GM12878 (cell line): ENCODE data around the gene CDH1. TPM values are rescaled to one million over a fixed set of nuclear protein-coding genes. Genes with fewer than 3 reads are reported as not detected.

Source experiments
- CREM ChIP-seq: IDR thresholded peaks from 2 replicates; pipeline ENCODE4 v1.6.1; 2014; ENCODE audit warnings: antibody characterized with exemption, low read depth
- EED ChIP-seq: sonication (generic); IDR thresholded peaks from 2 replicates; pipeline ENCODE4 v1.6.1; 2016; ENCODE audit warnings: antibody characterized with exemption, low read depth
- IKZF2 ChIP-seq, 2 experiments: fragments of 450-650 bp; IDR thresholded peaks; 2 replicates each; pipeline ENCODE4 v1.6.1; 2017; ENCODE audit warnings: mild to moderate bottlenecking in 2 of 2, moderate library complexity in 2 of 2
- MYC ChIP-seq: IDR thresholded peaks from 2 replicates; pipeline ENCODE4 v1.6.1; 2011; ENCODE audit warnings: mild to moderate bottlenecking, low read length, moderate library complexity, inconsistent platforms; ENCODE audit not compliant: insufficient read depth, insufficient replicate concordance, insufficient read length, severe bottlenecking
- PML ChIP-seq: IDR thresholded peaks from 2 replicates; pipeline ENCODE4 v1.6.1; 2012; ENCODE audit warnings: low read length, inconsistent platforms
- POLR2A ChIP-seq: IDR thresholded peaks from 2 replicates; pipeline ENCODE4 v1.6.1; 2011; ENCODE audit warnings: low read depth, mild to moderate bottlenecking, low read length
- RAD21 ChIP-seq: IDR thresholded peaks from 2 replicates; pipeline ENCODE4 v1.6.1; 2011; ENCODE audit warnings: mild to moderate bottlenecking, low read depth, low read length, moderate library complexity; ENCODE audit not compliant: insufficient read depth
- SRF ChIP-seq, 2 experiments: IDR thresholded peaks; 2 replicates each; pipeline ENCODE4 v1.6.1; 2011; ENCODE audit warnings: low read depth in 2 of 2, low read length in 2 of 2, mild to moderate bottlenecking in 1 of 2, moderate library complexity in 1 of 2
- ZNF622 ChIP-seq: fragments of 450-650 bp; IDR thresholded peaks from 2 replicates; pipeline ENCODE4 v1.6.1; 2017; ENCODE audit warnings: mild to moderate bottlenecking, inconsistent platforms
- polyA plus RNA-seq, 11 experiments: library from polyadenylated mRNA; depleted of rRNA in 4 of 11; unstranded in 6 of 11; stranded (reverse) in 5 of 11; fragments of >200 nt; fragmentation: Nextera tagmentation in 4 of 11; fragmentation: Illumina TruSeq in 1 of 11; extraction: Ambion mirVana in 4 of 11; extraction: Trizol in 1 of 11; gene quantifications; 1 replicate in 1 of 11; 2 replicates in 10 of 11; pipeline versions ENCODE4 v1.2.1 to v1.2.3, GENCODE V29; 2011 to 2016; ENCODE audit warnings: inconsistent platforms in 2 of 11, missing spikeins in 2 of 11, low read depth in 1 of 11
- total RNA-seq, 4 experiments: library from RNA; depleted of rRNA in 3 of 4; stranded (reverse); fragments of >200 nt in 3 of 4; fragmentation: Illumina TruSeq in 1 of 4; extraction: Trizol in 1 of 4; gene quantifications; 2 replicates each; pipeline versions ENCODE4 v1.2.1 to v1.2.3, GENCODE V29; 2013 to 2021
- TF ChIP-seq, protein P1 (sequence below): IDR thresholded peaks from 2 replicates; pipeline ENCODE4 v1.6.1; 2012; ENCODE audit warnings: improper control_type of control experiment, low read depth, low read length; ENCODE audit not compliant: insufficient replicate concordance
- TF ChIP-seq, protein P2 (sequence below): fragments of 450-650 bp; IDR thresholded peaks from 2 replicates; pipeline ENCODE4 v1.6.1; 2017; ENCODE audit warnings: mild to moderate bottlenecking, moderate library complexity
- TF ChIP-seq, protein P3 (sequence below): fragments of 450-650 bp; IDR thresholded peaks from 2 replicates; pipeline ENCODE4 v1.6.1; 2017; ENCODE audit warnings: mild to moderate bottlenecking, low read depth, inconsistent platforms; ENCODE audit not compliant: poor library complexity, severe bottlenecking
- TF ChIP-seq, protein P4 (sequence below), 3 experiments: IDR thresholded peaks in 2 of 3; conservative IDR thresholded peaks in 1 of 3; 2 replicates each; pipeline ENCODE4 v1.5.1; 2011; ENCODE audit warnings: low read depth in 3 of 3, low read length in 3 of 3, mild to moderate bottlenecking in 3 of 3, control low read depth in 2 of 3, moderate library complexity in 2 of 3, inconsistent platforms in 1 of 3, mixed read lengths in 1 of 3; ENCODE audit not compliant: control insufficient read depth in 2 of 3, insufficient read depth in 1 of 3; ENCODE audit errors: extremely low read depth in 1 of 3
- TF ChIP-seq, protein P5 (sequence below): IDR thresholded peaks from 2 replicates; pipeline ENCODE4 v1.6.1; 2012; ENCODE audit warnings: low read depth, low read length, improper control_type of control experiment

Gene CDH1
- total and polyA plus RNA-seq, 10 of the 15 experiments (the other 5 are each of a cell fraction or from before 2014, with no cell fraction given): 2.2 to 30.6 (median 17.7) TPM

DNA sequence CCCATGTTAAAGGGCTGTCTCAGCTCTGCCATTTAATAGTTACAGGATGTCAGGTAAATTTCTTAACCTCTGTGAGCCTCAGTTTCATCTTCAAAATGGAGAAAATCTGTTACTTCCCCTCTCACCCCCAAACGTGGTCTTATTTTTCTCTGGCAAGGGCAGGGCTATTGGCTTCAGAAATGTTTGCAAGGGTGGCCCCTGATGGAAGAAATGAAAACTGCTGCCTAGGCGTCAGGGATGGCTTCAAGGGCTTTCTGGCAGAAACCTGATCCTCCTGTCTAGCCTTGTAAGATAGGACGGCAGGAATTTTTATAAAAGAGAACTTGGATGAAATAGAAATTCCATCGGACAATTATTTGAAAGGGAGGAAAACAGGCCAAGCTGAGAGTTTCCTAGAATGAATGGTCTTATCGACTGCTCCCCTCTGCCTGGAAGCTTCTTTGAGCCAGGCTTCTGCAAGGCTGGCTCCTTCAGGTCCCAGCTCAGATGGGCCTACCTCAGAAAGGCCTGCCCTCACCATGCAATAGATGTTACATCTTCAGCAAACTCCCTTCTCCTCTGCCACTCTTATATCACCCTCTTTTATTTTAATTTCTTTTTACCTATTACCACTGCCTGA, 63.3 kb downstream of the CDH1 start (continued):
- TF ChIP-seq, protein P1, sequence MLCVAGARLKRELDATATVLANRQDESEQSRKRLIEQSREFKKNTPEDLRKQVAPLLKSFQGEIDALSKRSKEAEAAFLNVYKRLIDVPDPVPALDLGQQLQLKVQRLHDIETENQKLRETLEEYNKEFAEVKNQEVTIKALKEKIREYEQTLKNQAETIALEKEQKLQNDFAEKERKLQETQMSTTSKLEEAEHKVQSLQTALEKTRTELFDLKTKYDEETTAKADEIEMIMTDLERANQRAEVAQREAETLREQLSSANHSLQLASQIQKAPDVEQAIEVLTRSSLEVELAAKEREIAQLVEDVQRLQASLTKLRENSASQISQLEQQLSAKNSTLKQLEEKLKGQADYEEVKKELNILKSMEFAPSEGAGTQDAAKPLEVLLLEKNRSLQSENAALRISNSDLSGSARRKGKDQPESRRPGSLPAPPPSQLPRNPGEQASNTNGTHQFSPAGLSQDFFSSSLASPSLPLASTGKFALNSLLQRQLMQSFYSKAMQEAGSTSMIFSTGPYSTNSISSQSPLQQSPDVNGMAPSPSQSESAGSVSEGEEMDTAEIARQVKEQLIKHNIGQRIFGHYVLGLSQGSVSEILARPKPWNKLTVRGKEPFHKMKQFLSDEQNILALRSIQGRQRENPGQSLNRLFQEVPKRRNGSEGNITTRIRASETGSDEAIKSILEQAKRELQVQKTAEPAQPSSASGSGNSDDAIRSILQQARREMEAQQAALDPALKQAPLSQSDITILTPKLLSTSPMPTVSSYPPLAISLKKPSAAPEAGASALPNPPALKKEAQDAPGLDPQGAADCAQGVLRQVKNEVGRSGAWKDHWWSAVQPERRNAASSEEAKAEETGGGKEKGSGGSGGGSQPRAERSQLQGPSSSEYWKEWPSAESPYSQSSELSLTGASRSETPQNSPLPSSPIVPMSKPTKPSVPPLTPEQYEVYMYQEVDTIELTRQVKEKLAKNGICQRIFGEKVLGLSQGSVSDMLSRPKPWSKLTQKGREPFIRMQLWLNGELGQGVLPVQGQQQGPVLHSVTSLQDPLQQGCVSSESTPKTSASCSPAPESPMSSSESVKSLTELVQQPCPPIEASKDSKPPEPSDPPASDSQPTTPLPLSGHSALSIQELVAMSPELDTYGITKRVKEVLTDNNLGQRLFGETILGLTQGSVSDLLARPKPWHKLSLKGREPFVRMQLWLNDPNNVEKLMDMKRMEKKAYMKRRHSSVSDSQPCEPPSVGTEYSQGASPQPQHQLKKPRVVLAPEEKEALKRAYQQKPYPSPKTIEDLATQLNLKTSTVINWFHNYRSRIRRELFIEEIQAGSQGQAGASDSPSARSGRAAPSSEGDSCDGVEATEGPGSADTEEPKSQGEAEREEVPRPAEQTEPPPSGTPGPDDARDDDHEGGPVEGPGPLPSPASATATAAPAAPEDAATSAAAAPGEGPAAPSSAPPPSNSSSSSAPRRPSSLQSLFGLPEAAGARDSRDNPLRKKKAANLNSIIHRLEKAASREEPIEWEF: no peak
- 0 out of 4 replicates have a peak, but pooled peaks of 1 of the 2 experiments have one; percentile 38 for TF ChIP-seq SRF (IDR thresholded peaks at IDR 0.05; ENCODE audit: low read depth in 2 of 2, low read length in 2 of 2)
- TF ChIP-seq POLR2A: no peak
- TF ChIP-seq CREM: 0 out of 2 replicates have a peak, but pooled peaks have one; percentile 9
- TF ChIP-seq MYC: no peak
- TF ChIP-seq, protein P2, sequence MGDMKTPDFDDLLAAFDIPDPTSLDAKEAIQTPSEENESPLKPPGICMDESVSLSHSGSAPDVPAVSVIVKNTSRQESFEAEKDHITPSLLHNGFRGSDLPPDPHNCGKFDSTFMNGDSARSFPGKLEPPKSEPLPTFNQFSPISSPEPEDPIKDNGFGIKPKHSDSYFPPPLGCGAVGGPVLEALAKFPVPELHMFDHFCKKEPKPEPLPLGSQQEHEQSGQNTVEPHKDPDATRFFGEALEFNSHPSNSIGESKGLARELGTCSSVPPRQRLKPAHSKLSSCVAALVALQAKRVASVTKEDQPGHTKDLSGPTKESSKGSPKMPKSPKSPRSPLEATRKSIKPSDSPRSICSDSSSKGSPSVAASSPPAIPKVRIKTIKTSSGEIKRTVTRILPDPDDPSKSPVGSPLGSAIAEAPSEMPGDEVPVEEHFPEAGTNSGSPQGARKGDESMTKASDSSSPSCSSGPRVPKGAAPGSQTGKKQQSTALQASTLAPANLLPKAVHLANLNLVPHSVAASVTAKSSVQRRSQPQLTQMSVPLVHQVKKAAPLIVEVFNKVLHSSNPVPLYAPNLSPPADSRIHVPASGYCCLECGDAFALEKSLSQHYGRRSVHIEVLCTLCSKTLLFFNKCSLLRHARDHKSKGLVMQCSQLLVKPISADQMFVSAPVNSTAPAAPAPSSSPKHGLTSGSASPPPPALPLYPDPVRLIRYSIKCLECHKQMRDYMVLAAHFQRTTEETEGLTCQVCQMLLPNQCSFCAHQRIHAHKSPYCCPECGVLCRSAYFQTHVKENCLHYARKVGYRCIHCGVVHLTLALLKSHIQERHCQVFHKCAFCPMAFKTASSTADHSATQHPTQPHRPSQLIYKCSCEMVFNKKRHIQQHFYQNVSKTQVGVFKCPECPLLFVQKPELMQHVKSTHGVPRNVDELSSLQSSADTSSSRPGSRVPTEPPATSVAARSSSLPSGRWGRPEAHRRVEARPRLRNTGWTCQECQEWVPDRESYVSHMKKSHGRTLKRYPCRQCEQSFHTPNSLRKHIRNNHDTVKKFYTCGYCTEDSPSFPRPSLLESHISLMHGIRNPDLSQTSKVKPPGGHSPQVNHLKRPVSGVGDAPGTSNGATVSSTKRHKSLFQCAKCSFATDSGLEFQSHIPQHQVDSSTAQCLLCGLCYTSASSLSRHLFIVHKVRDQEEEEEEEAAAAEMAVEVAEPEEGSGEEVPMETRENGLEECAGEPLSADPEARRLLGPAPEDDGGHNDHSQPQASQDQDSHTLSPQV: peak; percentile 32; the same call in 1 of the 2 replicates
- TF ChIP-seq IKZF2 (IDR thresholded peaks at IDR 0.05): no peak
- TF ChIP-seq, protein P3, sequence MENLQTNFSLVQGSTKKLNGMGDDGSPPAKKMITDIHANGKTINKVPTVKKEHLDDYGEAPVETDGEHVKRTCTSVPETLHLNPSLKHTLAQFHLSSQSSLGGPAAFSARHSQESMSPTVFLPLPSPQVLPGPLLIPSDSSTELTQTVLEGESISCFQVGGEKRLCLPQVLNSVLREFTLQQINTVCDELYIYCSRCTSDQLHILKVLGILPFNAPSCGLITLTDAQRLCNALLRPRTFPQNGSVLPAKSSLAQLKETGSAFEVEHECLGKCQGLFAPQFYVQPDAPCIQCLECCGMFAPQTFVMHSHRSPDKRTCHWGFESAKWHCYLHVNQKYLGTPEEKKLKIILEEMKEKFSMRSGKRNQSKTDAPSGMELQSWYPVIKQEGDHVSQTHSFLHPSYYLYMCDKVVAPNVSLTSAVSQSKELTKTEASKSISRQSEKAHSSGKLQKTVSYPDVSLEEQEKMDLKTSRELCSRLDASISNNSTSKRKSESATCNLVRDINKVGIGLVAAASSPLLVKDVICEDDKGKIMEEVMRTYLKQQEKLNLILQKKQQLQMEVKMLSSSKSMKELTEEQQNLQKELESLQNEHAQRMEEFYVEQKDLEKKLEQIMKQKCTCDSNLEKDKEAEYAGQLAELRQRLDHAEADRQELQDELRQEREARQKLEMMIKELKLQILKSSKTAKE: peak; percentile 57
- TF ChIP-seq RAD21: peak; percentile 100
- TF ChIP-seq PML: no peak
- TF ChIP-seq ZNF622: no peak
- no peak for TF ChIP-seq EED
- TF ChIP-seq, protein P4, sequence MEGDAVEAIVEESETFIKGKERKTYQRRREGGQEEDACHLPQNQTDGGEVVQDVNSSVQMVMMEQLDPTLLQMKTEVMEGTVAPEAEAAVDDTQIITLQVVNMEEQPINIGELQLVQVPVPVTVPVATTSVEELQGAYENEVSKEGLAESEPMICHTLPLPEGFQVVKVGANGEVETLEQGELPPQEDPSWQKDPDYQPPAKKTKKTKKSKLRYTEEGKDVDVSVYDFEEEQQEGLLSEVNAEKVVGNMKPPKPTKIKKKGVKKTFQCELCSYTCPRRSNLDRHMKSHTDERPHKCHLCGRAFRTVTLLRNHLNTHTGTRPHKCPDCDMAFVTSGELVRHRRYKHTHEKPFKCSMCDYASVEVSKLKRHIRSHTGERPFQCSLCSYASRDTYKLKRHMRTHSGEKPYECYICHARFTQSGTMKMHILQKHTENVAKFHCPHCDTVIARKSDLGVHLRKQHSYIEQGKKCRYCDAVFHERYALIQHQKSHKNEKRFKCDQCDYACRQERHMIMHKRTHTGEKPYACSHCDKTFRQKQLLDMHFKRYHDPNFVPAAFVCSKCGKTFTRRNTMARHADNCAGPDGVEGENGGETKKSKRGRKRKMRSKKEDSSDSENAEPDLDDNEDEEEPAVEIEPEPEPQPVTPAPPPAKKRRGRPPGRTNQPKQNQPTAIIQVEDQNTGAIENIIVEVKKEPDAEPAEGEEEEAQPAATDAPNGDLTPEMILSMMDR (IDR thresholded peaks at IDR 0.05 in 2 of 3, conservative IDR thresholded peaks at IDR 0.05 in 1 of 3; ENCODE audit: control insufficient read depth in 2 of 3, extremely low read depth in 1 of 3, insufficient read depth in 1 of 3, low read depth in 3 of 3, low read length in 3 of 3): peak; percentile 84 to 93 (median 85)
- TF ChIP-seq, protein P5, sequence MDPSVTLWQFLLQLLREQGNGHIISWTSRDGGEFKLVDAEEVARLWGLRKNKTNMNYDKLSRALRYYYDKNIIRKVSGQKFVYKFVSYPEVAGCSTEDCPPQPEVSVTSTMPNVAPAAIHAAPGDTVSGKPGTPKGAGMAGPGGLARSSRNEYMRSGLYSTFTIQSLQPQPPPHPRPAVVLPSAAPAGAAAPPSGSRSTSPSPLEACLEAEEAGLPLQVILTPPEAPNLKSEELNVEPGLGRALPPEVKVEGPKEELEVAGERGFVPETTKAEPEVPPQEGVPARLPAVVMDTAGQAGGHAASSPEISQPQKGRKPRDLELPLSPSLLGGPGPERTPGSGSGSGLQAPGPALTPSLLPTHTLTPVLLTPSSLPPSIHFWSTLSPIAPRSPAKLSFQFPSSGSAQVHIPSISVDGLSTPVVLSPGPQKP: no peak
